Activated T-helper 17 cell treated with anti-CD3 and anti-CD28 coated beads, Interleukin-2, amount 50 U/mL, for 72 hours (primary cell): ENCODE measurements around the gene CCNDBP1. TPM values are rescaled to one million over a fixed set of nuclear protein-coding genes. Genes with fewer than 3 reads are reported as not detected.
"Not testable (repeated sequence)": the region's sequence is repeated elsewhere in the genome, so short reads cannot be mapped to it uniquely, and the experiment has no call there.

Experiments
- ATAC-seq: fragments of 150-1000 bp; cut with Tn5 transposase; replicated peaks from 2 replicates; pipeline ENCODE4 v1.10.0; 2021; ENCODE audit warnings: mild to moderate bottlenecking, moderate library complexity
- H3K27ac Mint-ChIP-seq: one replicate; pipeline ENCODE4 v1.8.0; 2022; ENCODE audit warnings: mixed read lengths
- H3K27me3 Mint-ChIP-seq: one replicate; pipeline ENCODE4 v1.8.0; 2022; ENCODE audit warnings: mixed read lengths
- H3K36me3 Mint-ChIP-seq: one replicate; pipeline ENCODE4 v1.8.0; 2022; ENCODE audit warnings: low read depth, mild to moderate bottlenecking, mixed read lengths
- H3K4me1 Mint-ChIP-seq: one replicate; pipeline ENCODE4 v1.8.0; 2022; ENCODE audit warnings: mixed read lengths
- H3K4me3 Mint-ChIP-seq: one replicate; pipeline ENCODE4 v1.8.0; 2022; ENCODE audit warnings: mild to moderate bottlenecking, mixed read lengths
- H3K9me3 Mint-ChIP-seq: one replicate; pipeline ENCODE4 v1.8.0; 2022; ENCODE audit warnings: mixed read lengths
- total RNA-seq, 2 donors: library from RNA; stranded (reverse); gene quantifications; one replicate each; pipeline ENCODE4 v1.2.3, GENCODE V29; 2022

The CCNDBP1 gene
- total RNA-seq, 2 donors from 2014 or later, result 63.1 to 66.8 TPM

- Mint-ChIP-seq H3K4me3 (no peak overlapping the region), H3K9me3 (no peaks in the 10 kb centered on the region), H3K27ac (peak overlapping the region; percentile 64), H3K4me1 (peaks cover 11% of the 10 kb centered on the region), H3K36me3 (peaks cover 60% of the 10 kb centered on the region), H3K27me3 (no peaks in the 10 kb centered on the region)
- ATAC-seq, result no peak
Observed at GRCh38 chr15:43183270-43183669, 1.9 kb upstream of the CCNDBP1 start.

DNA sequence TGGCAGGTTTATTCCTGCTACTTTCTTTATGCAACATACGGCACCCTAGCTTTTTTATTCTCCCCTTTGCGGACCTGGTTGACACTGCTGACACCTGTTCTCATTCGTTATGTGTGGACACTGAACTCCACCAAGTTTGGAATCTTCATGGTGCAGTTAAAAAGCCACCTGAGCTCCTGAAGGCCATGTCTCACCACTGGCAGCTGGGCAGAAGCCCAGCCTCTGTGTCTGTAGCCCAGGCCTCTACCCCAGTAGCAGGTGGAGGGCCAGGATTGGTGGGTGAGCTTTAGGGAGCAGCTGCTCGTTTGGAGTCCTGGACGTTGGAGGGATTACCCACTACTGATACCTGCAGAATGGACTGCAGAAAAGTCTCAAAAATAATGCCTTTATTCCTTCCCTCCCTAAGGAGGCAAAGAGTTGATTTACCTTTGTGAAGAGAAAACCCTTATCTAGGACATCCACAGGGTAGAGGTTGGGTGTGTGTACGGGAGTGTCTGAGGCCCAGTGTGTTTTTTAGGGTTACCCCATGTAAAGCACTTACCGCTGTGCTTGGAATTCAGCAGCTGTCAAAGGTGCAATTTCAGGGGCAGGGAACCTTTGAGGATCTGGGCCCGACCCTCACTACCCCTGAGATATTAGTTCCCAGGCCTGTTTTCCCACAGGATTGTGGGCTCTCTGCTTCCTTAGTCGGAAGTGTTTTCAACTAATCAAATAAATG lies 637 bp upstream of the CCNDBP1 start:
- peaks cover 64% of the 10 kb centered on the region for H3K36me3 Mint-ChIP-seq
- peaks cover 15% of the 10 kb centered on the region for H3K4me1 Mint-ChIP-seq
- H3K4me3 Mint-ChIP-seq, result peak overlapping the region; percentile 92
- H3K27ac Mint-ChIP-seq, result peak overlapping the region; percentile 96
- H3K9me3 Mint-ChIP-seq, result no peaks in the 10 kb centered on the region
- no peaks in the 10 kb centered on the region for H3K27me3 Mint-ChIP-seq
- ATAC-seq, result no peak

GRCh38 chr15:43186003-43186353 lies 775 bp downstream of the CCNDBP1 start:
- peaks cover 76% of the 10 kb centered on the region for H3K36me3 Mint-ChIP-seq
- H3K9me3 Mint-ChIP-seq, result no peaks in the 10 kb centered on the region
- ATAC-seq, result peak; percentile 34
- H3K4me3 Mint-ChIP-seq, result peak overlapping the region; percentile 92
- peaks cover 16% of the 10 kb centered on the region for H3K4me1 Mint-ChIP-seq
- H3K27me3 Mint-ChIP-seq, result no peaks in the 10 kb centered on the region
- H3K27ac Mint-ChIP-seq, result peak overlapping the region; percentile 96

DNA sequence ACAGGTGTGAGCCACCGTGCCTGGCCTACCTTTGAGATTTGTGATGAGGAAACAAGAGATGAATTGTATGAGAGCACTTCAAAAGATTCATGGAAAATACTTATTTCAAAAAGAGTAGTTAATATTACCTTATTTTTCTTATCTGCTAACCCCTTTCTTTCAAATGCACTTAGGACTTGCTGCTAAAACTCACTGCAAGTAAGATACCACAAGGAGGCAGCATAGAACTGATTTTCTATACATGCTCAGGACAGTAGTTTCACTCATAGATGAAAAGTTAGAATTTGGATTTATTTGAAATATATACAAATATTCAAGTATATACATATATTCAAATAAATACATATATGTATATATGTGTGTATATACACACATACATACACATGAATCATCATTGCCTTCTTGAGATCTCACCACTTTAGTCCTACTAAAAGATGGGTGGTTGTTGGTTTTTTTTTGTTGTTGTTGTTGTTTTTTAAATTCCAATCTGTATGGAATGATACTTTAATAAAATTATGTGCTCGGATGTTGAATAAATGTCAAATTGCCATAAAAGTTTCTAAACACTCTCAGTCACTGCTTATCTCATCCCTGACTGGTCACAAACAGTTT lies 2.4 kb downstream of the CCNDBP1 start:
- Mint-ChIP-seq H3K9me3 (no peaks in the 10 kb centered on the region), H3K27me3 (no peaks in the 10 kb centered on the region), H3K4me3 (peak overlapping the region; percentile 92), H3K36me3 (peaks cover 81% of the 10 kb centered on the region), H3K27ac (peak overlapping the region; percentile 96), H3K4me1 (peaks cover 16% of the 10 kb centered on the region)
- ATAC-seq, result no peak

GRCh38 chr15:43189296-43189695 lies 4.1 kb downstream of the CCNDBP1 start:
- Mint-ChIP-seq H3K27ac (peak overlapping the region; percentile 18), H3K27me3 (no peaks in the 10 kb centered on the region), H3K36me3 (peaks cover 87% of the 10 kb centered on the region), H3K4me1 (peaks cover 16% of the 10 kb centered on the region), H3K9me3 (no peaks in the 10 kb centered on the region), H3K4me3 (no peak overlapping the region)
- no peak for ATAC-seq

- Mint-ChIP-seq H3K4me3 (no peak overlapping the region), H3K27ac (no peak overlapping the region), H3K9me3 (no peaks in the 10 kb centered on the region), H3K27me3 (no peaks in the 10 kb centered on the region), H3K36me3 (peaks cover 95% of the 10 kb centered on the region), H3K4me1 (peaks cover 16% of the 10 kb centered on the region)
- ATAC-seq, result no peak
Observed at GRCh38 chr15:43190178-43190577, 5.0 kb downstream of the CCNDBP1 start.

GRCh38 chr15:43193710-43194109 lies 8.5 kb downstream of the CCNDBP1 start:
- Mint-ChIP-seq H3K9me3 (no peaks in the 10 kb centered on the region), H3K36me3 (peaks cover 92% of the 10 kb centered on the region), H3K4me3 (no peak overlapping the region), H3K4me1 (peaks cover 5% of the 10 kb centered on the region), H3K27me3 (no peaks in the 10 kb centered on the region), H3K27ac (no peak overlapping the region)
- no peak for ATAC-seq

DNA sequence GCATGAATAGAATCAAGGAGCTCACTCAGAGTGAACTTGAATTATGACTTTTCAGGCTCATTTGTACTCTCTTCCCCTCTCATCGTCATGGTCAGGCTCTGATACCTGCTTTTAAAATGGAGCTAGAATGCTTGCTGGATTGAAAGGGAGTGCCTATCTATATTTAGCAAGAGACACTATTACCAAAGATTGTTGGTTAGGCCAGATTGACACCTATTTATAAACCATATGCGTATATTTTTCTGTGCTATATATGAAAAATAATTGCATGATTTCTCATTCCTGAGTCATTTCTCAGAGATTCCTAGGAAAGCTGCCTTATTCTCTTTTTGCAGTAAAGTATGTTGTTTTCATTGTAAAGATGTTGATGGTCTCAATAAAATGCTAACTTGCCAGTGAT lies 9.6 kb downstream of the CCNDBP1 start:
- H3K27ac Mint-ChIP-seq, result no peak overlapping the region
- no peak for ATAC-seq
- H3K36me3 Mint-ChIP-seq, result peaks cover 83% of the 10 kb centered on the region
- no peaks in the 10 kb centered on the region for H3K4me1 Mint-ChIP-seq
- no peak overlapping the region for H3K4me3 Mint-ChIP-seq
- H3K27me3 Mint-ChIP-seq, result no peaks in the 10 kb centered on the region
- H3K9me3 Mint-ChIP-seq, result no peaks in the 10 kb centered on the region

GRCh38 chr15:43196760-43197548 lies 11.8 kb downstream of the CCNDBP1 start:
- Mint-ChIP-seq H3K4me3 (no peak overlapping the region), H3K9me3 (no peaks in the 10 kb centered on the region), H3K27me3 (no peaks in the 10 kb centered on the region), H3K27ac (no peak overlapping the region), H3K4me1 (peaks cover 5% of the 10 kb centered on the region), H3K36me3 (peaks cover 62% of the 10 kb centered on the region)
- no peak for ATAC-seq

GRCh38 chr15:43197773-43198172 lies 12.6 kb downstream of the CCNDBP1 start:
- not testable (repeated sequence) for H3K27me3 Mint-ChIP-seq, H3K4me1 Mint-ChIP-seq, H3K9me3 Mint-ChIP-seq, H3K27ac Mint-ChIP-seq, ATAC-seq, H3K4me3 Mint-ChIP-seq
- H3K36me3 Mint-ChIP-seq, result peaks cover 54% of the 10 kb centered on the region

- H3K4me3 Mint-ChIP-seq, H3K9me3 Mint-ChIP-seq: not testable (repeated sequence)
- H3K36me3 Mint-ChIP-seq, result peaks cover 46% of the 10 kb centered on the region
Observed at GRCh38 chr15:43198556-43198955, 13.4 kb downstream of the CCNDBP1 start.

DNA sequence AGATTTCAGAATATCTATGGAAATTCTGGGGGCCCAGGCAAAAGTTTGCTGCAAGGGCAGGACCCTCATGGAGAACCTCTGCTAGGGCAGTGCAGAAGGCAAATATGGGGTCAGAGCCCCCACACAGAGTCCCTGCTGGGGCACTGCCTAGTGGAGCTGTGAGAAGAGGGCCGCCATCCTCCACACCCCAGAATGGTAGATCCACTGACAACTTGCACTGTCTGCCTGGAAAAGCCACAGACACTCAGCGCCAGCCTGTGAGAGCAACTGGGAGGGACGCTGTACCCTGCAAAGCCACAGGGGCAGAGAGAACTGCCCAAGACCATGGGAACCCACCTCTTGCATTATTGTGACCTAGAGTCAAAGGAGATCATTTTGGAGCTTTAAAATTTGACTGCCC lies 13.8 kb downstream of the CCNDBP1 start:
- H3K4me3 Mint-ChIP-seq, result no peak overlapping the region
- no peaks in the 10 kb centered on the region for H3K9me3 Mint-ChIP-seq
- H3K27me3 Mint-ChIP-seq, result no peaks in the 10 kb centered on the region
- peaks cover 43% of the 10 kb centered on the region for H3K36me3 Mint-ChIP-seq
- ATAC-seq, result no peak
- H3K27ac Mint-ChIP-seq, result no peak overlapping the region
- peaks cover 5% of the 10 kb centered on the region for H3K4me1 Mint-ChIP-seq

More at GRCh38 chr15:43198556-43198955, 13.4 kb downstream of the CCNDBP1 start:
- H3K4me1 Mint-ChIP-seq, H3K27ac Mint-ChIP-seq, ATAC-seq, H3K27me3 Mint-ChIP-seq: not testable (repeated sequence)

DNA sequence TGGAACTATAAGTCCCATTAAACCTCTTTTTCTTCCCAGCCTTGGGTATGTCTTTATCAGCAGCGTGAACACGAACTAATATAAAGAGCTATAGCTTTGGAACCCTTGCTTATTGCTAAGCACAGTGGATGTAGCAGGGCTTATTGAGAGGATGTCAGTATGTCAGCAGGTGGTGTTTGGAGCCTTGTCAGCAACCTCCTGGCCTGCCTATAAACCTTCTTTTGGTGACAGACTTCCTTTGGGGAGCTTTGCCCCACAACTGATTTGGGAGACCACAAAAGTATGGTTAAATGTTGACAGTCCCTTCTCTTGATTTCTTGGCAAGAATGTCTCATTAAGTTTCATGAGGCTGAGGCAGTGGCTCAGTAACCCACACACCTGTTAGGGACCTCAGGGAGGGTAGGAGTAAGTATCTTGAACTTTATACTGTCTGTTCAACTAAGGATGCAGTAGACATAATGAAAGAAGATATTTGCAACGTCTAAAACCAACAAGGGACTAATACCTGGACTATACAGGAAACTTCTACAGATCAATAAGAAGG lies 14.8 kb downstream of the CCNDBP1 start:
- Mint-ChIP-seq H3K9me3 (no peaks in the 10 kb centered on the region), H3K4me1 (peaks cover 11% of the 10 kb centered on the region), H3K4me3 (no peak overlapping the region), H3K27ac (peak overlapping the region; percentile 3), H3K27me3 (no peaks in the 10 kb centered on the region), H3K36me3 (peaks cover 33% of the 10 kb centered on the region)
- peak; percentile 84 for ATAC-seq

DNA sequence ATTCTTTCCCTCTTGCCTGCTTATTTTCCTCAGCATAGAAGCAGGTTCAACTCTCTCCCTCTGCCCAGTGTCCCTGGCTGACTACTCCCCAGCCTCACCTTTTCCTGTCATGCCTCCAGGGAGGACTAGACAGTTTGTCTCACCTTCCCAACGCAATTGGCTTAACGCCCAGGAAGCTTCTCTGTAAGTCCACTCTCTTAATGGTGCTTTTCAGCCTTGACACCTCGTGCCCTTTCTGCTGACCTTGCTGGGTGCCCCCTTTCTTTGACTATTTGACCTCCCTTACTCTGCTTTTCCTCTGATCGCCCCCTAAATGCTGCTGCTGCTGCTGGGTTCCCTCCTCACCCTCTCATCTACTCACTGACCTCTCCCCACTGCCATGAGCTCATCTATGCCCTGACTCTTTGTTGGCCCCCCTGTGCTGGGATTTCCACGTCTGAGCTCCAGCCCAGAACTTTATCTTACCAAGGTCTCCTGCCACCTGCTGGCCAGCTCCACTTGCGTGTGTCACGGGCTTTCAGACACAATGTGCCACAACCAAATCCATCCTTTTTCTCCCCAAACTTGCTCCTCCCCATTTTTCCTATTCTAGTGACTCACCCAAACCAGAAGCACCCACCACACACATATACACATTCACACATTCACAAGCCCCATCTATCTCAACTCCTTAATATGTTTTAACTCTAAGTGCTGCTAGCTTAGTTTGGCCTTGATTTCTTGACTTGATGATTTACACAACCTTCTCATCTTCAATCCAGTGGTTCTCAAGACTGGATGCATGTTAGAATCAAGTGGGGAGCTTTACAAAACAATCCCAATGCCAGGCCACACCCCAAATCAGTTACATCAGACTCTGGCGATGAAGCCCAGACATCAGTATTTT lies 19.1 kb downstream of the CCNDBP1 start:
- H3K4me3 Mint-ChIP-seq, result no peak overlapping the region
- peaks cover 11% of the 10 kb centered on the region for H3K4me1 Mint-ChIP-seq

More for the DNA sequence above, 19.1 kb downstream of the CCNDBP1 start:
- Mint-ChIP-seq H3K27me3 (peaks cover 13% of the 10 kb centered on the region), H3K36me3 (no peaks in the 10 kb centered on the region), H3K27ac (no peak overlapping the region), H3K9me3 (no peaks in the 10 kb centered on the region)
- ATAC-seq, result peak; percentile 55
